Vagina (tissue), 2 donors: ENCODE measurements around the gene ERG28. TPM values are rescaled to one million over a fixed set of nuclear protein-coding genes. Genes with fewer than 3 reads are reported as not detected.

Source experiments
- DNase-seq, 2 donors: peaks; one replicate each; pipeline ENCODE4 v3.0.0-alpha.2; 2017; ENCODE audit errors: extremely low spot score in 2 of 2
- H3K27ac ChIP-seq: fragments of 200-600 bp; sonication (generic); one replicate; pipeline ENCODE4 v1.5.1; 2019
- H3K27me3 ChIP-seq: fragments of 200-600 bp; sonication (generic); one replicate; pipeline ENCODE4 v1.5.1; 2019
- H3K36me3 ChIP-seq, 2 donors: fragments of 200-600 bp; sonication (generic); one replicate each; pipeline ENCODE4 v1.5.1; 2017 to 2019
- H3K4me1 ChIP-seq: fragments of 200-600 bp; sonication (generic); one replicate; pipeline ENCODE4 v1.5.1; 2019
- H3K4me3 ChIP-seq, 2 donors: fragments of 200-600 bp; sonication (generic); 1 replicate in 1 of 2; 2 replicates in 1 of 2; pipeline ENCODE4 v1.5.1; 2016 to 2019
- H3K9me3 ChIP-seq: fragments of 200-600 bp; sonication (generic); one replicate; pipeline ENCODE4 v1.5.1; 2019
- POLR2A ChIP-seq, 2 donors: fragments of 450-650 bp; IDR thresholded peaks; one replicate each; pipeline ENCODE4 v1.6.1; 2017; ENCODE audit warnings: antibody characterized with exemption in 2 of 2, mild to moderate bottlenecking in 2 of 2, moderate library complexity in 2 of 2
- POLR2AphosphoS5 ChIP-seq, 2 donors: sonication (generic); formaldehyde crosslinking; IDR thresholded peaks; one replicate each; pipeline ENCODE4 v1.9.0; 2017; ENCODE audit warnings: antibody characterized with exemption in 2 of 2, mild to moderate bottlenecking in 2 of 2, low read depth in 1 of 2; ENCODE audit not compliant: insufficient read depth in 1 of 2
- intact Hi-C: fragments of 100-400 bp; cut with DNase I; formaldehyde crosslinking; loops from one replicate; pipeline ENCODE4 v1.15.1; 2023
- total RNA-seq: library from RNA; depleted of rRNA; stranded (reverse); fragments of >200 nt; gene quantifications from one replicate; pipeline ENCODE4 v1.2.3, GENCODE V29; 2016
- TF ChIP-seq, protein P1 (sequence below), 3 experiments: fragments of 450-650 bp in 2 of 3; fragments of 200-600 bp in 1 of 3; sonication (generic) in 1 of 3; IDR thresholded peaks; one replicate each; pipeline ENCODE4 v1.5.1; 2017 to 2019; ENCODE audit warnings: antibody characterized with exemption in 3 of 3, mild to moderate bottlenecking in 2 of 3, moderate library complexity in 2 of 3

Gene ERG28
- total RNA-seq, 1 donor from 2014 or later: 9.6 TPM

DNA sequence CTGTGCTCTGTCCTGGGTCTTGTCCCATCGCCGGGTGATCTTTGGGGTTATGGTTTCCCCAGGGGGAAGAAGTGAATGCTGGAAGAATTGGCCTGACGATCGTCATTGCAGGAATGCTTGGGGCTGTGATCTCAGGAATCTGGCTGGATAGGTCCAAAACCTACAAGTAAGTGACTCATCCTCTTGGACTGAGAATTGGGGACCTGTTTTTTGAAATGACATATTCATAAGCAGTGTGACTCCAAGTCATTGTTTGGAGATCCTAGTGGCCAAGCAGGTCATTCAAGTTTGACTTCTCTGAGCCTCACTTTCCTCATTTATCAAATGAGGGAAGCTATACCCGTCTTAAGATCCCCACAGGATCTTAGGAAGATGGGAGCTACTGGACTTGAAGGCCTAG lies 25.8 kb downstream of the ERG28 start:
- DNase-seq: no peak
- Histone ChIP-seq H3K27me3 (no peaks in the 10 kb centered on the region), H3K27ac (no peak overlapping the region), H3K4me1 (no peaks in the 10 kb centered on the region), H3K36me3 (no peaks in the 10 kb centered on the region), H3K9me3 (no peaks in the 10 kb centered on the region), H3K4me3 (no peak overlapping the region)
- TF ChIP-seq POLR2A (IDR thresholded peaks at IDR 0.05) (no peak), POLR2AphosphoS5 (IDR thresholded peaks at IDR 0.05; ENCODE audit: insufficient read depth in 1 of 2, low read depth in 1 of 2) (peak in 1 of 2 donors; percentile 50)
- intact Hi-C loops: no loop called here

DNA sequence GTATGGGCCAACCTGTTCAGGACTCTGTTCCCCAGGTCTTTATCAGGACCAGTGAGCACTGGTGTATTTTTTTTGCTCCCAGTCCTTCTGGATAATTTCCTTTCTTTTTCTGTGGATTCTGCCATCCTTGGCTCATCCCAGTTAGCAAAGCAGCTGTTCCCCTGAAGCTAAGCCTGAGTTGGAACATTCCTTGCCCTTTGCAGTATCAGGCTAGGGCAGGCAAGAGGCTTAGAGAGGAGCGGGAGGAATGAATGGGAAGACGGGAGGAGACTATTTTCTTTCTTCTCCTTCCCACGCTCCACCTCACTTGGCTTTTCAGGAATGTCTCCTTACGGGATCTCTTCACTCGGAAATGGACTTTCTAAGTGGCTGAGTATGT lies 29.2 kb downstream of the ERG28 start:
- Histone ChIP-seq H3K27me3 (no peaks in the 10 kb centered on the region), H3K9me3 (no peaks in the 10 kb centered on the region), H3K27ac (no peak overlapping the region), H3K36me3 (no peaks in the 10 kb centered on the region), H3K4me3 (no peak overlapping the region), H3K4me1 (no peaks in the 10 kb centered on the region)
- intact Hi-C loops: no loop called here
- no peak for DNase-seq
- TF ChIP-seq, protein P1, sequence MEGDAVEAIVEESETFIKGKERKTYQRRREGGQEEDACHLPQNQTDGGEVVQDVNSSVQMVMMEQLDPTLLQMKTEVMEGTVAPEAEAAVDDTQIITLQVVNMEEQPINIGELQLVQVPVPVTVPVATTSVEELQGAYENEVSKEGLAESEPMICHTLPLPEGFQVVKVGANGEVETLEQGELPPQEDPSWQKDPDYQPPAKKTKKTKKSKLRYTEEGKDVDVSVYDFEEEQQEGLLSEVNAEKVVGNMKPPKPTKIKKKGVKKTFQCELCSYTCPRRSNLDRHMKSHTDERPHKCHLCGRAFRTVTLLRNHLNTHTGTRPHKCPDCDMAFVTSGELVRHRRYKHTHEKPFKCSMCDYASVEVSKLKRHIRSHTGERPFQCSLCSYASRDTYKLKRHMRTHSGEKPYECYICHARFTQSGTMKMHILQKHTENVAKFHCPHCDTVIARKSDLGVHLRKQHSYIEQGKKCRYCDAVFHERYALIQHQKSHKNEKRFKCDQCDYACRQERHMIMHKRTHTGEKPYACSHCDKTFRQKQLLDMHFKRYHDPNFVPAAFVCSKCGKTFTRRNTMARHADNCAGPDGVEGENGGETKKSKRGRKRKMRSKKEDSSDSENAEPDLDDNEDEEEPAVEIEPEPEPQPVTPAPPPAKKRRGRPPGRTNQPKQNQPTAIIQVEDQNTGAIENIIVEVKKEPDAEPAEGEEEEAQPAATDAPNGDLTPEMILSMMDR (IDR thresholded peaks at IDR 0.05): no peak
- TF ChIP-seq POLR2A (IDR thresholded peaks at IDR 0.05) (no peak), POLR2AphosphoS5 (IDR thresholded peaks at IDR 0.05; ENCODE audit: insufficient read depth in 1 of 2, low read depth in 1 of 2) (no peak)

- H3K4me3 ChIP-seq: no peak overlapping the region
- no peak overlapping the region for H3K27ac ChIP-seq
- H3K36me3 ChIP-seq: no peaks in the 10 kb centered on the region
- H3K27me3 ChIP-seq: no peaks in the 10 kb centered on the region
- H3K4me1 ChIP-seq: no peaks in the 10 kb centered on the region
- TF ChIP-seq POLR2AphosphoS5 (IDR thresholded peaks at IDR 0.05; ENCODE audit: insufficient read depth in 1 of 2, low read depth in 1 of 2) (no peak), POLR2A (IDR thresholded peaks at IDR 0.05) (no peak)
- TF ChIP-seq, protein P1 (IDR thresholded peaks at IDR 0.05): no peak
- intact Hi-C loops: no loop called here
- no peak for DNase-seq
- H3K9me3 ChIP-seq: no peaks in the 10 kb centered on the region
Measured at GRCh38 chr14:75630695-75631452, 29.8 kb downstream of the ERG28 start.

DNA sequence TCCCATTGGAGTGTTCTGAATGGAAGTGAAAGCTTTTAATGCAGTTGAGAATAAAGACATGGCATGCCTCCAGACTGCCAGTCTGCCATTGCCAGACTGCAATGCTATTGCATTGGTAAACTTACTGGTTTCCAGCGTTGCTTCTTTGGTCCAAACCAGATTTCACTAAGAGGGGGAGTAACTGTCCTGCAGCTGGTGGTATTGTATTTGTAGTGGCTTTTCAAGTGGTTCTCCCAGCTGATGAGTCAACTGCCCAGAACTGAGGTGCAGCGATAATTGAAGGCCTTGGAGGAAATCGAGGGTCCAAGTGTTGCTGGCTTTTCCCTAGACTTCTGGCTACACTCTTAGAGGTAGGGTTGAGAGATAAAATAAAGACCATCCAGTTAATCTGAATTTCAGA lies 31.9 kb downstream of the ERG28 start:
- Histone ChIP-seq H3K27ac (no peak overlapping the region), H3K4me3 (no peak overlapping the region), H3K27me3 (no peaks in the 10 kb centered on the region), H3K36me3 (no peaks in the 10 kb centered on the region), H3K9me3 (no peaks in the 10 kb centered on the region), H3K4me1 (no peaks in the 10 kb centered on the region)
- no peak for TF ChIP-seq POLR2AphosphoS5 (IDR thresholded peaks at IDR 0.05; ENCODE audit: insufficient read depth in 1 of 2, low read depth in 1 of 2)
- TF ChIP-seq, protein P1 (IDR thresholded peaks at IDR 0.05): no peak
- no peak for TF ChIP-seq POLR2A (IDR thresholded peaks at IDR 0.05)
- DNase-seq: no peak
- intact Hi-C loops: no loop called here

DNA sequence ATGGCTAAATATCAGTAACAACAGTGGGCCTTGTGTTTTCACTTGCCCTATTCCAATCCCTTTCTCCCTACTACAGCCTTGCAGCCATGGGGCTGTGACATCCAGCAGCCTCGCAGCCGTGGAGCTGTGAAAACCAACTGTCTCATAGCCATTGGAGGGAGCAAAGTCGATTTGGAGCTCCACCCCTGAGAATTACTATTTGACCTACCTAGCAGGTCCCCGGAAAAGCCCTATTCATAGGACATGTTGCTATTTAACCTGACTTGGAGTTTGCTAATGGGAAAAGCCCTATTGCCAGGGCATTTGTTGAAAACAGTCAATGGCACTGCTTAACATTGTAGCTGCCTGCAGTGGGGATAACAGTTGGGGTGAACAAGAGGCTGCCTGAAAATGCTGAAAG lies 33.3 kb downstream of the ERG28 start:
- no peak for DNase-seq
- H3K9me3 ChIP-seq: no peaks in the 10 kb centered on the region
- intact Hi-C loops: no loop called here
- no peaks in the 10 kb centered on the region for H3K4me1 ChIP-seq
- no peak overlapping the region for H3K4me3 ChIP-seq
- H3K36me3 ChIP-seq: no peaks in the 10 kb centered on the region
- H3K27me3 ChIP-seq: no peaks in the 10 kb centered on the region
- no peak overlapping the region for H3K27ac ChIP-seq
- TF ChIP-seq, protein P1 (IDR thresholded peaks at IDR 0.05): no peak
- no peak for TF ChIP-seq POLR2AphosphoS5 (IDR thresholded peaks at IDR 0.05; ENCODE audit: insufficient read depth in 1 of 2, low read depth in 1 of 2)
- TF ChIP-seq POLR2A (IDR thresholded peaks at IDR 0.05): no peak
